HL-60 (cell line): Measurements from ENCODE around the gene HSPA4L.

ENCODE experiments used
- DNase-seq, 2 experiments: peaks; one replicate each; pipeline ENCODE4 v3.0.0-alpha.2; 2010 to 2020; ENCODE audit warnings: low read depth in 1 of 2, low spot score in 1 of 2
- H3K27ac ChIP-seq: fragments of 250-450 bp; sonication (Bioruptor Pico); replicated peaks from 2 replicates; pipeline ENCODE4 v1.5.1; 2020; ENCODE audit warnings: mild to moderate bottlenecking, moderate library complexity
- H3K27me3 ChIP-seq: fragments of 250-450 bp; sonication (Bioruptor Pico); 2 replicates; pipeline ENCODE4 v1.5.1; 2021; ENCODE audit warnings: mild to moderate bottlenecking, moderate library complexity; ENCODE audit not compliant: insufficient read depth, poor library complexity, severe bottlenecking
- H3K4me3 ChIP-seq: replicated peaks from 2 replicates; pipeline ENCODE4 v1.5.1; 2011; ENCODE audit warnings: mild to moderate bottlenecking, control low read depth, low read length; ENCODE audit not compliant: insufficient read depth
- CTCF ChIP-seq: IDR thresholded peaks from one replicate; pipeline ENCODE4 v1.5.1; 2011; ENCODE audit warnings: low read length, control low read depth, inconsistent platforms; ENCODE audit not compliant: insufficient read depth
- GABPA ChIP-seq: IDR thresholded peaks from 2 replicates; pipeline ENCODE4 v1.6.1; 2012; ENCODE audit warnings: low read depth
- POLR2AphosphoS5 ChIP-seq: IDR thresholded peaks from 2 replicates; pipeline ENCODE4 v1.6.1; 2012; ENCODE audit warnings: low read depth
- REST ChIP-seq: IDR thresholded peaks from 2 replicates; pipeline ENCODE4 v1.6.1; 2012; ENCODE audit warnings: low read depth; ENCODE audit not compliant: insufficient replicate concordance
- SPI1 ChIP-seq: IDR thresholded peaks from 2 replicates; pipeline ENCODE4 v1.6.1; 2012; ENCODE audit warnings: low read depth, mild to moderate bottlenecking, borderline replicate concordance

HSPA4L gene

GRCh38 chr4:127756906-127757305 is 25.2 kb upstream of the HSPA4L start:
- TF ChIP-seq GABPA (no peak), SPI1 (no peak), POLR2AphosphoS5 (no peak), REST (no peak), CTCF (no peak)
- DNase-seq: no peak

DNA sequence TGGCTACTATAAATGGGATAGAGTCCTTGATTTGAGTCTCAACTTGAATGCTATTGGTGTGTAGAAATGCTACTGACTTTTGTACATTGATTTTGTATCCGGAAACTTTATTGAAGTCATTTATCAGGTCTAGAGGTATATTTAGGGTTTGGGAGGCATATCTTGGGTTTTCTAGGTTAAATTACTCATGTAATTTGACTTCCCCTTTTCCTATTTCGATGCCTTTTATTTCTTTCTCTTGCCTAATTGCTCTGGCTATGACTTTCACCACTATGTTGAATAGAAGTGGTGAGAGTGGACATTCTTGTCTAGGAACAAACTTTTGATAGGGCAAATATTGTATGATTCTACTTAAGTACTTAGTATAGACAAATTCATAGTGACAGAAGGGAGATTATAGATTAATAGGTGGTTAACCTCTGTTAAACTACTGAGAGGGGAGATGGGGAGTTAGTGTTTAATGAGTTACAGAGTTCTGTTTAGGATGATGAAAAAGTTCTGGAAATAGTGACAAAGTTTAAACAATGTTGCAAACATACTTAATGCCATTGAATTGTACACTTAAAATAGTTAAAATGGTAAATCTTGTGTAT is 22.8 kb upstream of the HSPA4L start:
- no peaks in the 10 kb centered on the region for H3K27me3 ChIP-seq
- DNase-seq: no peak
- TF ChIP-seq CTCF (no peak), SPI1 (peak; percentile 75)
- no peak overlapping the region for H3K4me3 ChIP-seq
- no peak overlapping the region for H3K27ac ChIP-seq

More at GRCh38 chr4:127756906-127757305, 25.2 kb upstream of the HSPA4L start:
- Histone ChIP-seq H3K4me3 (no peak overlapping the region), H3K27ac (no peak overlapping the region), H3K27me3 (no peaks in the 10 kb centered on the region)

- Histone ChIP-seq H3K27ac (no peak overlapping the region), H3K27me3 (no peaks in the 10 kb centered on the region), H3K4me3 (no peak overlapping the region)
- TF ChIP-seq SPI1: no peak
- no peak for TF ChIP-seq REST
- no peak for TF ChIP-seq POLR2AphosphoS5
- no peak for TF ChIP-seq GABPA
- TF ChIP-seq CTCF: no peak
- no peak for DNase-seq
Observed at GRCh38 chr4:127759893-127760292, 22.2 kb upstream of the HSPA4L start.
